GDM1 (cell line): Measurements from ENCODE around the gene RGS7BP.
A peak's percentile ranks its signal among the peaks of the same experiment; 100 is the strongest.

Source experiments
- DNase-seq: peaks from one replicate; lab custom pipeline; 2025; lab: John Stamatoyannopoulos, UW

The RGS7BP gene

DNA sequence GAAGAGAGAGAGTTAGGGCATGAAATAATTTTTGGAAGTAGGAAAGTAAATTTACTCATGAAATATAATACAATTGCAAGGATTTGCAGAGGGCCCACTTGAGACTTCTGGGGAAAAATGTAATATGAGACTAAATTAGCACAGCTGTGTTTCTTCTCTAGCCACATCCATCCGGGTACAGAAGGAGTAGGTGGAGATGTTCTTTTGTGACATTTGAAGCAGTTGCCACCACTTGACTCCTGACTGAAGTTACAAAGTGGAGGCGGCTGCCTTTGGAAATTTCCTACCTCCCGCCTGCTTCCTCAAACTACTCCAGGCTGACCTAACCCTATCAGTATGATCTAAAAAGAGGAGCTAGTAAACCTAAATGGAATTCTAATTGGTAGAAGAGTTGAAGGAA, 126.4 kb downstream of the RGS7BP start:
- DNase-seq = no peak

GRCh38 chr5:64634997-64635686, 129.3 kb downstream of the RGS7BP start:
- peak; percentile 1 for DNase-seq

- peak; percentile 76 for DNase-seq
These were observed 131.3 kb downstream of the RGS7BP start for GRCh38 chr5:64637144-64637543.

DNA sequence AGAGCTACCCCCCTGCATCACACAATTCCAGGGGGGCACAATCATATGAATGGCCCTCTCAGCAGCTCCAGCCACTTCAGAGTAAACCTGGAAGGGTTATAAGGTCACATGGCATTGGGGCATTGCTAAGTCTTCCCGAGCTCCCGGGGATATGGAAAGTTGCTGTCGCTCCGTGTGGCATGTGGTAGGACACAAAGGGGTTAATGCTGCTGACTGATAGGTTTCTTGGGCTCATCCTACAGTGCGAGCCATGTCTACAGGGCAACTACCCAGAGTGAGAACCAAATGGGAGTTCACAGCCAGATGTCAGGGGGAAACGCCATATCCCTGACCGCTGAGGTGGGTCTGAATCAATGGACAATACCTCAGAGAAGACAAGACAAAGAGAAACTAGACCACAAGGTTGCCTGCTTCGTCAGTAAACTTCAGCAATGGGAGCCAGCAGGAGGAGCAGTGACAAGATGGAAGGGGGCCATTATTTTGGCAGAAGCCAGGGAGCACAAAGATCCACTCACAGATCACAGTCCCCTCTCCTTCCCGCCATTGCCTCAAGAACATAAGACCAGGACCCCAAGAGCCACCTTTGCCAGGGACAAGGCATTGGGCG, 132.1 kb downstream of the RGS7BP start:
- no peak for DNase-seq

DNA sequence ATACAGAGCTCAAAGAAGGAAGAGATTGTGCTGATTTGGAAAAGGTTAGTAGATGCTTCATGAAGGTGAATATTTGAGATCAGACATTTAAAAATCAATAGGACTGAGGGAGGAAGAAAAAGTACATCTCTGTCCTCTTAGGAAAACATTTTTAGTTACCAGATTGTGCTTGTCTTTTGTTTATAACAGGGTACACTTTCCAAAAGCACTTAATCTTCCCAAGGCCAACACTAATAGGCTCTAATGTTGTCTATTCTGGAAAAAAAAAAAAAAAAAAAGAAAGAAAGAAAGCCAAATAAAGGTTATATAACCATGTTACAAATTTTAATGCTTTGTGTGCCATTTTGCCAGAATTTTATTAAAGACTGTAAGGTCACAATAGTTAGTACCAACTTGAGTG, 139.0 kb downstream of the RGS7BP start:
- DNase-seq = no peak

- DNase-seq = no peak
These were observed 140.4 kb downstream of the RGS7BP start for GRCh38 chr5:64646169-64646568.

GRCh38 chr5:64649512-64649911, 143.7 kb downstream of the RGS7BP start:
- no peak for DNase-seq

DNA sequence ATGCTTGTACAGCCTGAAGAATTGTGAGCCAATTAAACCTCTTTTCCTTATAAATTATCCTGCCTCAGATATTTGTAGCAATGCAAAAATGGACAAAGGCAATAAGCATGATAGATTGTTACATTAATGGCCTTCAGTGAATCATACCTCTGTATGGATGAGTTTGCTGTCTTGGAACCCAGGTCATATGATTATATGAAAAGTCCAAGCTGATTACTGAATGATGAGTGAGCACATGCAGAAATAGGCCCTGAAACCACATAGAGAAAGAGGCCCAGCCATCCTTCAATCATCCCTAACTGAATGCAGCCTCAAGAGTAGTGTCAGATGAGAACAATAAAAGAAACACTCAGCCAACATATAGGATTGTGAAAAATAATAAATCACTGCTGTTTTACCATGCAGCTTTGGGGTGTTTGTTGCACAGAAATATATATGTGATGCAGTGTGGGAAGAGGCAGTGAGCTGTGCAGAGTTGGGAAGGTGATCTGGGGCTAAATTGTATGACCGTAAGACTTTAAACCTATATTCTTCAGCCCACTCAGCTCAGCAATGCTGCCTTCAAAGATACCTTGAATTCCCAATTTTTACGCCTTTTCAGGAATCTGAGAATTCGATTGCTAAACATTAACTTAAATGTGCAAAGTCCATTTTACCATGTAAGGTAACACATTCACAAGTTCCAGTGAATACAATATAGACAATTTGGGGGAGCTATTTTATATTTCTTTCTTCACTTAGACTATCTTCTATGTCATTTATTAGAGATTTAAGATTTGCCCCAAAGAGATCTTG, 148.1 kb downstream of the RGS7BP start:
- DNase-seq = no peak

- no peak for DNase-seq
These were observed 148.7 kb downstream of the RGS7BP start for GRCh38 chr5:64654561-64654938.

DNA sequence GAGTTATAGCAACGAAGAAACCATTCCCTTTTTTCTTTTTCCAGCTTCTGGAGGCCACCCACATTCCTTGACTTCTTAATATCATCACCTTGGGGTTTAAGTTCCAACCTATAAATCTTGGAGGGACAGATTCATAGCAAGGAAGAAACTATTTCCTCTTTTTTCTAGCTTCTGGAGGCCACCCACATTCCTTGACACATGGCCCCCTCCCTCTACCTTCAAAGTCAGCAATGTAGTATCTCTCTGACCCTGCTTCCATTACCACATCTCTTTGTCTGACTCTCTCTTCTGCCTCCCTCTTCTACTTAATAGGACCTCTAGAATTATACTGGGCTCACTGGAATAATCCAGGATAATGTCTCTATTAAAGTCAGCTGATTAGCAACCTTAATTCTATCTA, 149.8 kb downstream of the RGS7BP start:
- DNase-seq = no peak

DNA sequence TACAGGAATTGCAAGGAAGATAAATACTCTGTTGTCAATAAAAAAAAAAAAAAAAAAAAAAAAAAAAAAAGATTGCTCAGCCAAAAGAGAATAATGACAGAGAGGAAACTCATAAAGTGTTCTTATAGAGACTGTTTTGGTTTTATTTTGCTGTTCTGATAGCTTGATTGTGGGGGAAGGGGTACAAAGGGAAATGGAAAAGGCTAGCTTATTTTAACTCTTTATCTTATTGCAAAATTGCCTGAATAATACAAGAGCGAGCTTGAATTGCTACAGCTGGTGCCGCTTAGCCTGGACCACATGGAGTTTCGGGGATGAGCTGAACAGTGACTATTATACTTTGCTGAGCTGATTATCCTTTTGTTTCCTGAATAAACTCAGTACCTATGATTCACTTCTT, 153.5 kb downstream of the RGS7BP start:
- DNase-seq = no peak
